Gastroesophageal sphincter (tissue), 4 donors: Measurements from ENCODE around the gene PNP. TPM values are rescaled to one million over a fixed set of nuclear protein-coding genes. Genes with fewer than 3 reads are reported as not detected.

ENCODE experiments used
- ATAC-seq: fragments of 150-250 bp; one replicate; pipeline ENCODE4 v1.9.1; 2016; ENCODE audit warnings: mild to moderate bottlenecking, moderate library complexity
- H3K27ac ChIP-seq, 4 donors: fragments of 200-600 bp; sonication (generic) in 3 of 4; 1 replicate in 3 of 4; 2 replicates in 1 of 4; pipeline ENCODE4 v1.5.1; 2016 to 2019
- H3K27me3 ChIP-seq: fragments of 200-600 bp; sonication (generic); one replicate; pipeline ENCODE4 v1.5.1; 2019
- H3K36me3 ChIP-seq, 2 donors: fragments of 200-600 bp; sonication (generic); one replicate each; pipeline ENCODE4 v1.5.1; 2019; ENCODE audit warnings: control low read depth in 1 of 2
- H3K4me1 ChIP-seq, 3 donors: fragments of 200-600 bp; sonication (generic); 1 replicate in 2 of 3; 2 replicates in 1 of 3; pipeline ENCODE4 v1.5.1; 2016 to 2019; ENCODE audit warnings: control low read depth in 2 of 3
- H3K4me3 ChIP-seq, 2 donors: fragments of 200-600 bp; sonication (generic); one replicate each; pipeline ENCODE4 v1.5.1; 2019; ENCODE audit warnings: mild to moderate bottlenecking in 1 of 2, moderate library complexity in 1 of 2
- H3K9me3 ChIP-seq, 3 donors: fragments of 200-600 bp; sonication (generic); one replicate each; pipeline ENCODE4 v1.5.1; 2017 to 2019; ENCODE audit warnings: control low read depth in 2 of 3
- EP300 ChIP-seq: sonication (generic); formaldehyde crosslinking; IDR thresholded peaks from one replicate; pipeline ENCODE4 v1.6.1; 2017; ENCODE audit warnings: antibody characterized with exemption, mild to moderate bottlenecking
- POLR2A ChIP-seq, 2 donors: fragments of 450-650 bp; IDR thresholded peaks; one replicate each; pipeline ENCODE4 v1.6.1; 2017; ENCODE audit warnings: antibody characterized with exemption in 2 of 2, mild to moderate bottlenecking in 2 of 2, moderate library complexity in 1 of 2
- POLR2AphosphoS5 ChIP-seq: sonication (generic); formaldehyde crosslinking; IDR thresholded peaks from one replicate; pipeline ENCODE4 v1.6.1; 2017; ENCODE audit warnings: antibody characterized with exemption
- WGBS, 2 donors: methylation state at CpG; one replicate each; pipeline ENCODE4 v1.1.5; 2018; ENCODE audit warnings: low coverage in 1 of 2; 5-methylcytosine and 5-hydroxymethylcytosine counted together
- total RNA-seq, 4 donors: library from RNA; depleted of rRNA; stranded (reverse); fragments of >200 nt; gene quantifications; one replicate each; pipeline ENCODE4 v1.1.0, GENCODE V29; 2016
- TF ChIP-seq, protein P1 (sequence below), 4 experiments: fragments of 200-600 bp in 2 of 4; fragments of 450-650 bp in 2 of 4; sonication (generic) in 1 of 4; IDR thresholded peaks; one replicate each; pipeline ENCODE4 v1.5.1; 2017 to 2019; ENCODE audit warnings: antibody characterized with exemption in 4 of 4, mild to moderate bottlenecking in 2 of 4, moderate library complexity in 2 of 4

PNP gene
- total RNA-seq, 4 donors from 2014 or later, result 3.0 to 71.2 (median 19.9) TPM

DNA sequence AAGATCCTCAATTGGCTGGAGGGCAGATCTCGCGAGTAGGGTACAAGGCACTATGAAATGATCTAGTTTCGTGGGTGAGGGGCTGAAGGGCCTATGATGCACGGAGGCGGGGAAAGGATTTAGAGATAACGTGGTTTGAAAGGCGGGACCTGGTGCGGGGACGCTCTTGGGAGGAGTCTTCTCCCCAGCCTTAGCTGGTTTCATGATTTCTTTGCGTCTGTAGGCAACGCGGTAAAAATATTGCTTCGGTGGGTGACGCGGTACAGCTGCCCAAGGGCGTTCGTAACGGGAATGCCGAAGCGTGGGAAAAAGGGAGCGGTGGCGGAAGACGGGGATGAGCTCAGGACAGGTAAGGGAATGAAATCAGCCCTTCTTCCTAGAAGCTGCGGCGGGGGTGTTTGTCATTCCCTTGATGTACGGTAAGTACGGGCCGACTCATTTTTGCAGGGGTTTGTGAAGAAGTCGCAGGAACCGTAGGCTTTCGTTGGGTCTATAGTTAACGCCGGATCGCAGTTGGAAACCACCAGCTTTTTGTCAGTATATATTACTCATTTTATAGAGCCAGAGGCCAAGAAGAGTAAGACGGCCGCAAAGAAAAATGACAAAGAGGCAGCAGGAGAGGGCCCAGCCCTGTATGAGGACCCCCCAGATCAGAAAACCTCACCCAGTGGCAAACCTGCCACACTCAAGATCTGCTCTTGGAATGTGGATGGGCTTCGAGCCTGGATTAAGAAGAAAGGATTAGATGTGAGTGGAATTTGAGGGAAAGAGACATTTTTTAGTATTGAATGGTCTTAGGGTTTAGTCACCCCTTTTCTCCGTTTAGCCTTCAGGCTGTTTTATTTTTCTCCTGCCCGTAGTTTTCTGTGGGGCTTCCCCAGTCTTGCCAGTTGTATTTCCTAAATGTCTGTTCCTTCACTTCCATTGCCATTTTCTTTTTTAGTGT lies 13.6 kb upstream of the PNP start:
- peak overlapping the region; percentile 72 to 83 for H3K4me3 ChIP-seq
- TF ChIP-seq POLR2AphosphoS5 (no peak), EP300 (no peak), POLR2A (IDR thresholded peaks at IDR 0.05) (no peak)
- TF ChIP-seq, protein P1, sequence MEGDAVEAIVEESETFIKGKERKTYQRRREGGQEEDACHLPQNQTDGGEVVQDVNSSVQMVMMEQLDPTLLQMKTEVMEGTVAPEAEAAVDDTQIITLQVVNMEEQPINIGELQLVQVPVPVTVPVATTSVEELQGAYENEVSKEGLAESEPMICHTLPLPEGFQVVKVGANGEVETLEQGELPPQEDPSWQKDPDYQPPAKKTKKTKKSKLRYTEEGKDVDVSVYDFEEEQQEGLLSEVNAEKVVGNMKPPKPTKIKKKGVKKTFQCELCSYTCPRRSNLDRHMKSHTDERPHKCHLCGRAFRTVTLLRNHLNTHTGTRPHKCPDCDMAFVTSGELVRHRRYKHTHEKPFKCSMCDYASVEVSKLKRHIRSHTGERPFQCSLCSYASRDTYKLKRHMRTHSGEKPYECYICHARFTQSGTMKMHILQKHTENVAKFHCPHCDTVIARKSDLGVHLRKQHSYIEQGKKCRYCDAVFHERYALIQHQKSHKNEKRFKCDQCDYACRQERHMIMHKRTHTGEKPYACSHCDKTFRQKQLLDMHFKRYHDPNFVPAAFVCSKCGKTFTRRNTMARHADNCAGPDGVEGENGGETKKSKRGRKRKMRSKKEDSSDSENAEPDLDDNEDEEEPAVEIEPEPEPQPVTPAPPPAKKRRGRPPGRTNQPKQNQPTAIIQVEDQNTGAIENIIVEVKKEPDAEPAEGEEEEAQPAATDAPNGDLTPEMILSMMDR (IDR thresholded peaks at IDR 0.05), result no peak
- WGBS, 2 donors, result 0 to 1% methylated on average over 34 to 35 of the region's 39 CpGs
- no peaks in the 10 kb centered on the region for H3K27me3 ChIP-seq
- peak; percentile 63 for ATAC-seq
- peaks cover 9 to 67% (median 27%) of the 10 kb centered on the region in 3 donors for H3K4me1 ChIP-seq
- peak overlapping the region; percentile 81 to 97 (median 94) for H3K27ac ChIP-seq
- no peaks in the 10 kb centered on the region for H3K9me3 ChIP-seq
- peaks cover 2 to 60% of the 10 kb centered on the region in 2 donors for H3K36me3 ChIP-seq

DNA sequence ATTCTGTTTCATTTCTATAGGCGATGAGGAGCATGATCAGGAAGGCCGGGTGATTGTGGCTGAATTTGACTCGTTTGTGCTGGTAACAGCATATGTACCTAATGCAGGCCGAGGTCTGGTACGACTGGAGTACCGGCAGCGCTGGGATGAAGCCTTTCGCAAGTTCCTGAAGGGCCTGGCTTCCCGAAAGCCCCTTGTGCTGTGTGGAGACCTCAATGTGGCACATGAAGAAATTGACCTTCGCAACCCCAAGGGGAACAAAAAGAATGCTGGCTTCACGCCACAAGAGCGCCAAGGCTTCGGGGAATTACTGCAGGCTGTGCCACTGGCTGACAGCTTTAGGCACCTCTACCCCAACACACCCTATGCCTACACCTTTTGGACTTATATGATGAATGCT lies 12.2 kb upstream of the PNP start:
- Histone ChIP-seq H3K27ac (peak overlapping the region in 1 of 4 donors; percentile 6), H3K9me3 (no peaks in the 10 kb centered on the region), H3K4me3 (no peak overlapping the region), H3K36me3 (peaks cover 2 to 47% of the 10 kb centered on the region in 2 donors), H3K27me3 (no peaks in the 10 kb centered on the region), H3K4me1 (peaks cover 9 to 71% (median 27%) of the 10 kb centered on the region in 3 donors)
- TF ChIP-seq POLR2A (IDR thresholded peaks at IDR 0.05), result no peak
- TF ChIP-seq, protein P1 (IDR thresholded peaks at IDR 0.05), result no peak
- no peak for TF ChIP-seq EP300
- no peak for TF ChIP-seq POLR2AphosphoS5
- no peak for ATAC-seq
- 64 to 86% methylated on average over 8 to 11 of the region's 13 CpGs for WGBS, 2 donors

DNA sequence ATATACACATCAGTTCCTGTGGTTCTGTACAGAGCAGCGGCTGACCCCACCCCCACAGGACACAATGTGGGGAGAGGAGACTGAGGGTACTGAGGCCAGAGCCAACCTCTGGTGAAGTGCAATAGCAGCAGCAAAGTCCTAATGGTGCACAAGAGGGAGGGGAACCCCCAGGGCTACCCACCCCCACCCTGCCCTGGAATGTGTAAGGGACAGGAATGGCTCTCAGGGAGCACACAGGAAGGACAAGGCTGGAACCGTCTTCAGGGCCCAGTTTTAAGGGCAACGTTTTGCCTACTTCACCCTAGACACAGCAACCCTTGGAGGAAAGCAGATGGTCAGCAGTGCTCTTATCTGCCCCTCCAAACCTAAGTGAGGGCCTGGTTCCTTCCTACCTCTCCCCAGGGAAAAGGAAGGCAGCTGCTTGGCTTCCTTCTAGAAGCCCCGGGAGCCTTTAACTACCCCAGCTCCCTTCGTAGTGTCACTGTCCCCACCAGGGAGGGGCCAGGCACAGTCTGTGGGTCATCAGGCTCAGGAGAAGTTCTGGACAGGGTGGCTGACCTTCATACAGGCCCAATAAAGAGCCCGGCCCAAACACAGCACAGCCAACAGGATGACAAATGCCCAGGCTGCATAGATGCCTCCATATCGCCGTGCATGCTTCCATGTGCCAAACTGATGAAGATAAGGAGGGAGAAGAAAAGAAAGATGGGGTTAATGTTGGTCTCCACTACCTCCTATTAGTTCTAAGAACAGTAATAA lies 11.0 kb upstream of the PNP start:
- no peak for TF ChIP-seq POLR2AphosphoS5
- no peak for TF ChIP-seq EP300
- no peak for TF ChIP-seq POLR2A (IDR thresholded peaks at IDR 0.05)
- TF ChIP-seq, protein P1 (IDR thresholded peaks at IDR 0.05), result no peak
- Histone ChIP-seq H3K27me3 (no peaks in the 10 kb centered on the region), H3K4me1 (peaks cover 9 to 63% (median 27%) of the 10 kb centered on the region in 3 donors), H3K36me3 (peaks cover 2 to 39% of the 10 kb centered on the region in 2 donors), H3K4me3 (no peak overlapping the region), H3K9me3 (no peaks in the 10 kb centered on the region), H3K27ac (peak overlapping the region in 2 of 4 donors; percentile 25 to 47)
- ATAC-seq, result no peak
- WGBS, 2 donors, result 57 to 83% methylated on average over 1 to 7 of the region's 8 CpGs

DNA sequence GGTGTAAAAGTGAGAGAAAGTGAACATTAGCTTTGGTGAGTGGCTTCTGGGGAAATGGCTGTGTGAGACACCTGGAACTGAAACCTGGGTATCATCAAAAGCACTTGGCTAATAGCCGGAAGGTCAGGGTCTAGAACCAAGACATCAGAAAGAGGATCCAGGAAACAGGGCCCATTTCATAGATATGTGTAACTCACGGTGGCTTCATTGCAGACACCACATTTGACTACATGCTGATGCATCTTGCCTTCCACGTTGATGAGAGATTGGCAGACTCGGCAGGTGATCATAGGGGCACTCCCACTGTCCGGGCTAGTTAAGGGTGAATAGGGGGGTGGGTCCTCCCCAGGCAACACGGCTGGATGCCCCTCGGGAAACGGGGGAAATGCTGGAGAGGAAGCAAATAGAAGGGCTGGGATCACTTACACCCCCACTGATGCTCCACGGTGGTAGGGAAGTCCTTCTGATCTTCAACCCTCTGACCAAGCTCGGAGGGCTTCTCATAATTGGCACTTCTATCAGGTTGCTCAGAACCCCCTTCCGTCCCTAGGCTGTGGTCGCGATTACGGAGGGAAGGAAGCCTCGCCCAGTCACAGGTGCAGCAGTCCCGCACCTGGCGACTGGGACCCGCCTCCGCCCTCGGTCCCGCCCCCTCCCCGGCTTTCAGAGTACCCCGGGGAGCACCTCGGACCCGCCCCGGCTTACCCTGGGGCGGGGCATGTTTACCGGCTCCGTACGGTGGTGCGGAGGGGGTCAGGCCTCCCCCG lies 8.6 kb upstream of the PNP start:
- H3K36me3 ChIP-seq, result peaks cover 2 to 39% of the 10 kb centered on the region in 2 donors
- TF ChIP-seq POLR2A (IDR thresholded peaks at IDR 0.05) (no peak), POLR2AphosphoS5 (no peak), EP300 (no peak)
- TF ChIP-seq, protein P1 (IDR thresholded peaks at IDR 0.05), result no peak
- ATAC-seq, result no peak
- H3K4me3 ChIP-seq, result peak overlapping the region; percentile 68 to 73
- H3K27ac ChIP-seq, result peak overlapping the region; percentile 82 to 98 (median 92)
- H3K9me3 ChIP-seq, result no peaks in the 10 kb centered on the region
- no peaks in the 10 kb centered on the region for H3K27me3 ChIP-seq
- 18 to 20% methylated on average over 8 to 10 of the region's 32 CpGs for WGBS, 2 donors
- peaks cover 6 to 52% (median 19%) of the 10 kb centered on the region in 3 donors for H3K4me1 ChIP-seq
